ENCODE measurements around the gene ILDR2.

ILDR2 gene

DNA sequence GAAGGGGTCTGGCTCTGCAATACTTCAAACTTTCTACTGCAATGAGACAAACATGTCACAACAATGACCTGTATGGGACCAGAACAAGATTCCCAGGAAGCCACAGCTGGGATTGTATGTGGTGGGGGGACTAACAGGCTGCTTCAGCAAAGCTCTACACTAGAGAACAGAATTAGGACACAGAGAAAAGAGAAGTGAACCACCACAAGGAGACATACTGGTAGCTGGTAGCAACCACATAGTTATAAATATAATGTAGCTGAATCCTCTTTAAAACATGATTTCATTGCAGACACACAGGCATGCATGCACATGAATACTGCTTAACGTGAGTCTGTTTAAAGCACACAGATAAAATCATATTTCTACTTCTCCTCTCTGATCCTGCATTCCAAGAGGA is 3.5 kb upstream of the ILDR2 start:
- H3K4me1 ChIP-seq (ENCODE audit: insufficient read depth, low read length, severe bottlenecking), result peaks cover 6% of the 10 kb centered on the region
- H3K36me3 ChIP-seq (ENCODE audit: insufficient read depth, low read length), result no peaks in the 10 kb centered on the region
- no peaks in the 10 kb centered on the region for H3K9me2 ChIP-seq (ENCODE audit: low read depth, low read length)
- H3K27me3 ChIP-seq (ENCODE audit: insufficient read depth, low read length), result no peaks in the 10 kb centered on the region
- TF ChIP-seq, protein P1, sequence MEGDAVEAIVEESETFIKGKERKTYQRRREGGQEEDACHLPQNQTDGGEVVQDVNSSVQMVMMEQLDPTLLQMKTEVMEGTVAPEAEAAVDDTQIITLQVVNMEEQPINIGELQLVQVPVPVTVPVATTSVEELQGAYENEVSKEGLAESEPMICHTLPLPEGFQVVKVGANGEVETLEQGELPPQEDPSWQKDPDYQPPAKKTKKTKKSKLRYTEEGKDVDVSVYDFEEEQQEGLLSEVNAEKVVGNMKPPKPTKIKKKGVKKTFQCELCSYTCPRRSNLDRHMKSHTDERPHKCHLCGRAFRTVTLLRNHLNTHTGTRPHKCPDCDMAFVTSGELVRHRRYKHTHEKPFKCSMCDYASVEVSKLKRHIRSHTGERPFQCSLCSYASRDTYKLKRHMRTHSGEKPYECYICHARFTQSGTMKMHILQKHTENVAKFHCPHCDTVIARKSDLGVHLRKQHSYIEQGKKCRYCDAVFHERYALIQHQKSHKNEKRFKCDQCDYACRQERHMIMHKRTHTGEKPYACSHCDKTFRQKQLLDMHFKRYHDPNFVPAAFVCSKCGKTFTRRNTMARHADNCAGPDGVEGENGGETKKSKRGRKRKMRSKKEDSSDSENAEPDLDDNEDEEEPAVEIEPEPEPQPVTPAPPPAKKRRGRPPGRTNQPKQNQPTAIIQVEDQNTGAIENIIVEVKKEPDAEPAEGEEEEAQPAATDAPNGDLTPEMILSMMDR (IDR thresholded peaks at IDR 0.05; ENCODE audit: low read length), result no peak
- no peak for TF ChIP-seq EZH2 (IDR thresholded peaks at IDR 0.05; ENCODE audit: borderline replicate concordance, low read length)
- no peak overlapping the region for H3K4me3 ChIP-seq (ENCODE audit: low read depth, low read length, poor library complexity, severe bottlenecking)
- no peaks in the 10 kb centered on the region for H4K20me1 ChIP-seq (ENCODE audit: insufficient read depth, low read length)
- H3F3A ChIP-seq (ENCODE audit: insufficient read depth, low read length), result no peaks in the 10 kb centered on the region
- no peak overlapping the region for H3K4me2 ChIP-seq (ENCODE audit: low read length)
- H3K79me2 ChIP-seq (ENCODE audit: insufficient read depth, low read length), result no peaks in the 10 kb centered on the region
- H3K27ac ChIP-seq (ENCODE audit: low read depth, low read length, poor library complexity, severe bottlenecking), result no peak overlapping the region
- no peak overlapping the region for H2AFZ ChIP-seq (ENCODE audit: low read length)
- no peak overlapping the region for H3K9ac ChIP-seq (ENCODE audit: low read length)
- H3K9me3 ChIP-seq (ENCODE audit: low read length), result no peaks in the 10 kb centered on the region

DNA sequence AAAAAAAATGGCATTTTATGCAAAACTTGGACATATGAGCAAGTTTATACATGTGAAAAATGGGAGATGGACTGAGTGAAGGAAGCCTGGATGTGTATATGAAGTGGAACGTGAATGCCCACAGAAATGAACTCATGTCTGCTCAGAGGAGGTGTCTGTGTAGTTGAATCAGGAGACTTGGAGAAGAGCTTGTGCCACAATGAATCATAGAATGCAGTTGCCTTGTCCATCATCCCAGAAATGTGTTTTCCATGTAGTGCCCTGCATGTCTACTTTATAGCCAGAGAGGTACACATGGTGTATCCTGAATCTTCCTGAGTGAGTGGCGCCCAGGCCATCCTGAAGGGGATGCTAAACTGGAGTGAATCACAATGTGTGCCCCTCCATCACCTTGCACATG is 2.6 kb upstream of the ILDR2 start:
- Histone ChIP-seq H3K4me2 (ENCODE audit: low read length) (no peak overlapping the region), H3K9ac (ENCODE audit: low read length) (no peak overlapping the region), H3F3A (ENCODE audit: insufficient read depth, low read length) (no peaks in the 10 kb centered on the region), H3K9me3 (ENCODE audit: low read length) (no peaks in the 10 kb centered on the region), H3K27me3 (ENCODE audit: insufficient read depth, low read length) (no peaks in the 10 kb centered on the region), H4K20me1 (ENCODE audit: insufficient read depth, low read length) (no peaks in the 10 kb centered on the region), H3K27ac (ENCODE audit: low read depth, low read length, poor library complexity, severe bottlenecking) (no peak overlapping the region), H3K36me3 (ENCODE audit: insufficient read depth, low read length) (no peaks in the 10 kb centered on the region), H3K79me2 (ENCODE audit: insufficient read depth, low read length) (no peaks in the 10 kb centered on the region), H3K9me2 (ENCODE audit: low read depth, low read length) (no peaks in the 10 kb centered on the region), H2AFZ (ENCODE audit: low read length) (no peak overlapping the region), H3K4me1 (ENCODE audit: insufficient read depth, low read length, severe bottlenecking) (peaks cover 6% of the 10 kb centered on the region), H3K4me3 (ENCODE audit: low read depth, low read length, poor library complexity, severe bottlenecking) (no peak overlapping the region)
- no peak for TF ChIP-seq EZH2 (IDR thresholded peaks at IDR 0.05; ENCODE audit: borderline replicate concordance, low read length)
- TF ChIP-seq, protein P1 (IDR thresholded peaks at IDR 0.05; ENCODE audit: low read length), result no peak

DNA sequence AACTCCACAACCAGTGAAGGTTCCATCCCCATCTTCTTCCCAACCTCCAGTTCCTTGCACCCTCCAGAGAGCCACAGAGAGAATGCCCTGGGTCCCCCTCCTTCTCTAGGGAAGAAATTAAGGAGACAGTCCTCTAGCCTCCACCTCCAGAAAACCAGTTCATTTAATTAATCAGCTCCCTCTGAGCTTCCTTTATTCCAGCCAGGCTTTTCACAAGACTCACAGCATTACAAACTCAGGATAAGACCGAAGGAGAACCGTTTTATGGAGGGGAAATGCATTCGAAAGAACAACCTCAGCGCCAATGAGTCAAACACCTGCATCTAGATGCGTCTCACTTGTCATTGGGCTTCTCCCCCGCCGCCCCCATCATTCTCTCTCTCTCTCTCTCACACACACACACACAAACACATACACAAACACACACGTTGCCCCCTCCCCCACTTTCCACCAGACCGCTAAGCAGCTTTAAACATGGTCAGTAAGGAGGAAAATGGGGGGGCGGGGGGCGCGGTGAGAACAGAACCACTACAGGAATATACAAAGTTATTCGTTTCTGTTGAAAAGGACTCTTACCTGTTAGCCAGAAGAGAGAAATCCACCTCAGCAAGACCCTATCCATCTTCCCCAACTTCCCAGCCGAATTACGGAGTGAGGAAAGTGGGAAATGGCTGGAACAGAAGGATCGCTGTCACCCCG is 544 bp downstream of the ILDR2 start:
- H3K27ac ChIP-seq (ENCODE audit: low read depth, low read length, poor library complexity, severe bottlenecking), result no peak overlapping the region
- no peak for TF ChIP-seq EZH2 (IDR thresholded peaks at IDR 0.05; ENCODE audit: borderline replicate concordance, low read length)
- TF ChIP-seq, protein P1 (IDR thresholded peaks at IDR 0.05; ENCODE audit: low read length), result no peak
- H3K36me3 ChIP-seq (ENCODE audit: insufficient read depth, low read length), result no peaks in the 10 kb centered on the region
- H3K4me3 ChIP-seq (ENCODE audit: low read depth, low read length, poor library complexity, severe bottlenecking), result peak overlapping the region; percentile 61
- H3K9ac ChIP-seq (ENCODE audit: low read length), result peak overlapping the region; percentile 42; the same call in 1 of the 2 replicates
- H3F3A ChIP-seq (ENCODE audit: insufficient read depth, low read length), result no peaks in the 10 kb centered on the region
- H3K4me2 ChIP-seq (ENCODE audit: low read length), result peak overlapping the region; percentile 66
- H4K20me1 ChIP-seq (ENCODE audit: insufficient read depth, low read length), result no peaks in the 10 kb centered on the region
- peaks cover 6% of the 10 kb centered on the region for H3K4me1 ChIP-seq (ENCODE audit: insufficient read depth, low read length, severe bottlenecking)
- H3K9me2 ChIP-seq (ENCODE audit: low read depth, low read length), result no peaks in the 10 kb centered on the region
- no peaks in the 10 kb centered on the region for H3K27me3 ChIP-seq (ENCODE audit: insufficient read depth, low read length)
- no peak overlapping the region for H2AFZ ChIP-seq (ENCODE audit: low read length)
- H3K9me3 ChIP-seq (ENCODE audit: low read length), result no peaks in the 10 kb centered on the region
- no peaks in the 10 kb centered on the region for H3K79me2 ChIP-seq (ENCODE audit: insufficient read depth, low read length)
